NCI-H510A (cell line): ENCODE results near the gene MUSK.
"Not testable (repeated sequence)": the region's sequence is repeated elsewhere in the genome, so short reads cannot be mapped to it uniquely, and the experiment has no call there.

ENCODE experiments used
- DNase-seq: peaks from one replicate; lab custom pipeline; 2025; lab: John Stamatoyannopoulos, UW

Gene MUSK

DNA sequence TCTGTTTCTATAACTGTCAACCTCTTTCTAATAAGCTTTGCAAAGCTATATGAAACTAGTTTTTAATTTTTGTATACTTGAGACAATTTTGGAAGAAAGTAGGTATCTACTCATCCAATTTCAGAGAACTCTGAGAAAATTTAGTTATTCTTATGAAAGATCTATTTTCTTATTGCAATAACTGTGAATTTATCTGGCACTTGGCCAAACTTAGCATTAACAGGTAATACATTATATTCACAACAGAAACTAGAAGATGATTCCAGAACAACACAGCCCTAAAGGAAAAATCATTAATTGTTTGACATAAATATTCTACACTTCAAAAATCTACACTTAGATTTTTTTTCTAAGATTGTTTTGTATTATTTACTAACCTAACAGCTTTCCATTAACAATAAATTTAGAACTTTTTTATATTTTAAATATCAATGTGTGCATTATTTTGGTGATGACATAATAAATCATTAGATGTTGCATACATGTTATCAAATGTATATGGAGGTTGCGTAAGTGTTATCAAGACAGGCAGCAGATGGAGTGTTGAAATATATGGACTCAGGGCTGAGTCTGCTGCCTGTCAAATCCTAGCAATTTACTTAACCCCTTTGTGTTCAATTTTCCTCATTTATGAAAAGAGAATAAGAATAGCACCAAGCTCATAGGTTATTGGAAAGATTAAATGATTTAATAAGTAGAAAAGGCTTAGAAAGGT lies 141.8 kb downstream of the MUSK start:
- no peak for DNase-seq

DNA sequence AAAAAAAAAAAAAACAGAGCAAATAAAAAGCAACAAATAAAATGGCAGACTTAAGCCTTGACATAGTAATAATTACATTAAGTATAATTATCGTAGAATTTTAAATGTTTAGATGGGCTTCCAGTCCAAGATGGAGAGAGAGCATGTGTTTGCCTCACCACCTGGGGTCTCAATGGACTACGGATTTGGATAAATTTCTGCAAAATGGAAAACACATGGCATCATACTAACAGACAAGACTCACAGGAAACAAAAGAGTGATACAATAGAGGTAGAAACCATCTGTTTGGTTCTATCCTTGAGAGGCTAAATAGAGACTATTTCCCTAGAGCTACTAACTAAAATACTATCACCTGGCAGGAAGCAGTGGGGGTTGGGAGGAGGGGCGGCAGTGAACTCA lies 144.3 kb downstream of the MUSK start:
- DNase-seq, result no peak

DNA sequence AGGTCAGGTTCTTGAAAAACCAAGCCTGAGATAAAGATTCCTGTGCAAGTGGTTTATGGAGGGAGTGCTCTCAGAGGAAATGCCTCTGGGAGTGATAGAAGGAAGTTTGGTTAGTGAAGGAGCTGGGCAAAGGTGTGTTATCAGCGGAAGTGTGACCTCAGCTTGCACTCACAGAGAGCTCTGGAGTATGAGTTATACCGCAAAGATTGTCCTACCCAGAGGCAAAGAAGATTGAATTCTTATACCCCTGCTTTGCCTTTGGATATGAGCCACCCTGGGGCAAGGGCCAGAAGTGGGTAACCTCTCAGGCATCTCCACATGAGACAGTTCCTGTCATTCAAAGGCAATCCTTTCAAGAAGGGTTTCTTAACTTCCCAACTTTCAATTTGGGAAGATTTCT lies 145.6 kb downstream of the MUSK start:
- no peak for DNase-seq

DNA sequence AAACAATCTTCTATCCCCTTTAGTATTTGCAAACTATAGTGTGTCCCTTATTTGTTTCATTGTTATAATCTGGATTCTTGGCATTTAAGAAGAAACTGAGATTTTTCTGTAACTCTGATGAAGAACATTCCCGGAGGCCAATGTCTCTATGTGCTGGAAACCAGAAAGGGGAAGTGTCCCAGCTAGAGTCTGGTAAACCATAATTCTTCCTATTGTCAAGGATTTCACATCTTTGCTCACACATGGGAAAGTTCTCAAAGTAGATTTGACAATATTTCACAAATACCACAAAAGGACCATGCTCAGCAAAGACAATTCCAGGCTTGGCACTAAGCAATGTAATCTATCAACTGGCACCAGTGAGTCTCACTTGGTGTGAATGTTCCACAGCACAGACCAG lies 146.8 kb downstream of the MUSK start:
- DNase-seq, result no peak

DNA sequence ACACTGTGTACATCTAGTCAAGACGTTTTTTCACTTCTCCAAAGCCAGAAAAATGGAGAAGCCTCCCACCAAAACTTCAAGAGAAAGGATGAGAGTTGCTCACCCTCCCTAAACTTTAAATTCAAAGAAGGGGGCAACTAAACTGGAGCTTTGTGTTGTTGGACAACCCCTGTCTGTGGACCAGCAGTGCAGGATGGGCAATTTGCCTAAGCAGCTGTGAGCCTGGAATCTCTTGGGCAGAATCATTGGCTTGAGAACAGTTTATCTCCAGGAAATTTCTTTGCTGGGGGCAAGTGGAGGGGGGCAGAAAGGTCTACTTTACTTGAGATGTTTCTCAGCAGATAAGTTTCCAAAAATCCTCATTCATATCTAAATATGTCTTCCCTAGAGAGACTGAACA lies 151.8 kb downstream of the MUSK start:
- no peak for DNase-seq

DNA sequence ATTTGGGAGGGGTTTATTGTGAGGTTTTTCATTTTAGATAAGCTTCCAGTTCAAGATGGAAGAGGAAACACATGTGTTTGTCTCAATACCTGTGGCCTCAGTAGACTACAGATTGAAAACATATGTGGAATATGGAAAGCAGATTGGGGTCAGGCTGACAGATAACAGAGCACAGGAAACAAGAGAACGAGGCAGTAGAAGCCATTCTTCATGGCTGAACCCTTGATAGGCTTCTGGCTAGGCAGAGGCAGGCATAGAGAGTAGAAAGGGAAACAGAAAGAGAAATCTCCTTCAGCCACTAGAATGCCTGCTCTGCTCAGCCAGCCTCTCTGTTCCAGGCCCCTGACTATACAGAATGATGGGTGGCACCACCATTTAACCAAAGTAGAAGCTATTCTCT lies 152.5 kb downstream of the MUSK start:
- DNase-seq, result no peak

DNA sequence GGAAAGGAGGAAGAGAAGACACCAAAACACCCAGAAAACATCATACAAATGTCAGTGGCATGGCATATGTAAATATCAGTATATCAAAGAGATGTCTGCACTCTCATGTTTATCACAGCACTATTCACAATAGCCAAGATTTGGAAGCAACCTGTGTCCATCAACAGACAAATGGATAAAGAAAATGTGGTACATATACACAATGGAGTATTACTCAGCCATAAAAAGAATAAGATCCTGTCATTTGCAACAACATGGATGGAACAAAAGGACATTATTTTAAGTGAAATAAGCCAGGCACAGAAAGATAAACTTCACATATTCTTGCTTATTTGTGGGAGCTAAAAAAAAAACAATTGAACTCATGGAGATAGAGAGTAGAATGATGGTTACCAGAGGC lies 156.5 kb downstream of the MUSK start:
- not testable (repeated sequence) for DNase-seq

DNA sequence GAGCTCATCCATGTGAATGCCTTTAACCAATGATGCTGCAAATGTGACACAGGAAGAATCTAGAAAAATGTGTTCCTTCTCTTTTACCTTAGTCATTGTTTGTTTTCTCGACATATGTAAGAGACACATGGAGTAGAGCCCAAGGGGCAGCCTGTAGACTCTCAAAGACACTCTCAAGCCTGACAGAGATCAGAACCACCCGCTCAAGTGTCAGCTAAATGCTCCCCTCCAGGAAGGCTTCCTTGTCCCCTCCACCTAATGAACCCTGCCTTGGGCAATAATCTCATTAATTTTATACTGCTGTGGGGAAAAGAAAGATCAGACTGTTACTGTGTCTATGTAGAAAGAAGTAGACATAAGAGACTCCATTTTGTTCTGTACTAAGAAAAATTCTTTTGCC lies 157.4 kb downstream of the MUSK start:
- no peak for DNase-seq

DNA sequence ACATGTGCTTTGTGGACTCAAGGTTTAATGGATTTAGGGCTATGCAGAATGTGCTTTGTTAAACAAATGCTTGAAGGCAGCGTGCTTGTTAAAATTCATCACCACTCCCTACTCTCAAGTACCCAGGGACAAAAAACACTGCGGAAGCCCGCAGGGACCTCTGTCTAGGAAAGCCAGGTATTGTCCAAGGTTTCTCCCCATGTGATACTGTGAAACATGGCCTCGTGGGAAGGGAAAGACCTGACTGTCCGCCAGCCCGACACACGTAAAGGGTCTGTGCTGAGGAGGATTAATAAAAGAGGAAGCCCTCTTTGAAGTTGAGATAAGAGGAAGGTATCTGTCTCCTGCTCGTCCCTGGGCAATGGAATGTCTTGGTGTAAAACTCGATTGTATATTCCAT lies 157.8 kb downstream of the MUSK start:
- DNase-seq, result not testable (repeated sequence)

DNA sequence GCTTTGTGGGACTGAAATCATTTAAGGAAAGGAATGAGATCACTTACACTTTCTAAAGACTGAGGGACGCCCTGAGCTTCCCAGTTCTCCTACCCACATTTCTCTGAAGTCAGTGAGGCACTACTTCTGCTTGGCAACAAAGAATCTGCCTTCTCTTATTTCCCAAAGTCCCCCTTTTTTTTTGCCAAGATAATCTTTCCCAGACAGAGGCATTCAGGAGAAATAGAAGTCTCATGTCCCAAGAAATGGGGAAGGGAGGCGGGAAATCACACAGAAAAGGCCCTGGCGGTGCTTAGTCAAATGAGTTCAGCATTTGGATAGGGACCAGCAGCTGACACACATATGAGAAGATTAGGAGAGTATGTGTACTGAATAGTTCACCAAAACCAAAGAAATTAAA lies 159.7 kb downstream of the MUSK start:
- DNase-seq, result no peak

DNA sequence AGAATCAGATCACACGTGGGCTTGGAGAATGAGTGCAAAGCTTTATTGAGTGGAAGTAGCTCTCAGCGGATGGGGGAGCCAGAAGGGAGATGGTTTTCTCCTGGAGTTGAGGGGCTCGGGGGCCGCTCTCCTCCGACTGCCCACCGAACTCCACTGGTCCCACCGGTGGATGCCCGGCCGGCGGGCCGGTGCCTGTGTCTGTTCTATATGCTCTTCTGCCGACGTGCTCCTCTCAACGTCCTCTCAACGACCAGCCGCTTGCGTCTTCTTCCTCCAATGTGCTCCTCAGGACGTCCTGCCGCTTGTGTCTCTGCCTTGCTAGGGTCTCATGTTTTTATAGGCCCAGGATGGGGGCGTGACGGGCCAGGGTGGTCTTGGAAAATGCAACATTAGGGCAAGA lies 161.9 kb downstream of the MUSK start:
- DNase-seq, result no peak

DNA sequence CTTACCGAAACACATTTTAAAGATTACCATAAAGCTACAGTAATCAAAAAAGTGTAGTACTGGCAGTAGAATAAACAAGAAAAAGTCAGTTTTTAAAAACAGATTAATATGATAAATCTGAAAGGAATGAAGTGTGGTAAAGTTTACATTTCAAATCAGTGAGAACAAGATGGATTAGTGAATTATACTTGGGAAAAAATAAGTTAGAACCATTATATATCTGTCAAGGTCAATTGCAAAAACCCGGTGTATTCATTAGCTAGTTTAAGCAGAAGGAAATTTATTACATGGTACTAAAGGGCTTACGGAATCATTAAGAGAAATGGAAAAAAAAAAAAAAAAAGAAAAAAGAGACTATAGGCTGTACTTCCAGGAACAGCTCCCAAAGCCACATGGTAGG lies 164.3 kb downstream of the MUSK start:
- no peak for DNase-seq

DNA sequence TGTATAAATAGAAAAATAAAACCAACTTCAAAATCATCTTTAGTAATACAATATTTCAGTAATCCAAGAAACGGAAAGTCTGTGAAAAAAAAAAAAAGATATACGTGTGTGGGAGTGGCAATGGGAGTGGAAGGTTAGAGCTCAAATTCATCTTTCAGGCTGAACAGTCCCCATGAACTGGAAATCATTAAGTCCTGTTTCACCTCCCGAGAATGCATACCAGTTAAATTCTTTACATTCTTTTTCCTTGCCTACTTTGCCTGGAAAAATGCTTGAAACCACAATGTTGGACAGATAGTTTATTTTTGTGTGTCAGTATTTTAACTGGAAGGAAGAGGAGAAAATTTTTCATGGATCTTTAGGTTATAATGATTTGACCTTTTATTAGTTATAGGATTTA lies 166.8 kb downstream of the MUSK start:
- no peak for DNase-seq

DNA sequence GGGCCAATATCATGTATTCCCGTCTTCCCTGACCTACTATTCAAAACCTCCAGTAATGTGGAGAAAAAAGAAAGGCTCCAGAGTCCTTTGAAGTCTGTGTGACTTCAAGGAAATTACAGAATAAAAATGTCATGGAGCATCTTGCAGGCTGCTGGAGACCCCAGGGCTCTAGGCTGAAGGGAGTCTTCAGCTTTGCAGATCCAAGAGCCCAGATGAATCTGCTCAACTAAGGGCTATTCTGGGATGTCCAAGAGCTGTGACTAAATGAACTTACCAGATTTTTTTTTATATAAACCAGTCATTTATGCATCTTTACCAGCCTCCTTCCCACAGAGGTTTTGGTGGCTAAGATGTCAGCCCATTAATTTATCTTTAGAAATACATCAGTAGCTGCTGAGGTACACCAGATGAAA lies 167.3 kb downstream of the MUSK start:
- DNase-seq, result no peak

DNA sequence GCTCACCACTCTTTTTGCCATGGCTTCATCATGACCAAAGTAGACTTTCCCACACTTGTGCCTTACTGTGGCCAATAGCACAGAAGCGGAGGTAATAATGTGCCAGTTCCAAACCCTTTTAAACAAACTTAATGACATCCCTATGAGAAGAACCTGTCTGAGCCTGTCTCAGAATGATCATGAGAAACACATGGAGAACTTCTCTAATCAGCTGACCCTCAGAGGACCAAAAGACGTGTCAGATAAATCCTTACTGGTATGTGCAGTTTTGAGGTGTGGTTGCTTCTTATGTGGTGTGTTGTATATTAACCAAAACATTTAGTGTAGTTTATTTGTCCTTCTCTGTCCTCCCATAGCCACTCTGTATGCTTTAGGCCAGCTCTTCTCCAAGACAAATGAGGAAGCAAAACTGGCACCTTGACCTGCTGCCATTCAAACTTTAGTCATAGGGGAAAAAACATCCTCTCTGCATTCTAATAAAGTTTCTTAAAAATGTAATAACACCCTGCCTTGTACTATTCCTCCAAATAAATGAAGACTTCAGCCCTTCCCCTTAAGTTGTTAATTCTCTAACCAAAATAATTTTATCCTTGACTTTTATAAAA lies 168.9 kb downstream of the MUSK start:
- no peak for DNase-seq

DNA sequence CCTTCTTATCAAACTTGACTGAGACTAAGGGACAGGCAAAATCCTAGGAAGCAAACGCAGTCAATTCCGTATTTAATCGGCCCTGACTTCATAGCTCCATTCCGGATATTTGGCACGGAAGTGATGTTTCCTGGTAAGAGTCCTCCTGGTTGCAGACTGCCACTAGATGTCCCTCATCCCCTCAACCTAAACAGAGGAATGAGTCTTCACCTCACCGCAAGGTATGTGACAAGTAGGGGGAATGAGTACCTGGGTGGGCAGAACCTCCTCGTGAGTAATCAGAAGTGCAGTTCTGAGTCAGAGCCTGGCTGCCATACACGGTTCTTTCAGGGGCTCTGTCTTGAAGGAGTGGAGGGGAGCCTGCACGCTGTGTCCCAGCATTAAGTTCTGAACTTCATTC lies 173.6 kb downstream of the MUSK start:
- no peak for DNase-seq

DNA sequence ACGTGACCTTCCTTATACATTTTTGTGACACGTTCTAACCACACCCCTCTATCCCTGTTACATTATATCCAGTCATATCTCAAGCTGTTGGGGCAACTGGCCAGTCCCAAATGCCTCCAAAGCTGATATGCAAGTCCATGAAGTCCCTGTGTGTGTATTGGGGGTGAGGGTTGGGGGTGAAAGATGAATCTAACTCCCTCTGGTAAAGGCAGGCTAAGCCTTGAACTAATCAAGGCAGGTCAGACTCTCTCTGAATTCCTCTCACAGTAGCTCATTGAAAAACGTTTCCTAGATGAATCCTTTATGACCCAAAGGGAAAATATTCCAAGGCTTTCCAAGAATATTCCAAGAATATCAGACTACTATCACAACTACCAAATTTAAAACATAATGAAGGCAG lies 174.4 kb downstream of the MUSK start:
- no peak for DNase-seq

DNA sequence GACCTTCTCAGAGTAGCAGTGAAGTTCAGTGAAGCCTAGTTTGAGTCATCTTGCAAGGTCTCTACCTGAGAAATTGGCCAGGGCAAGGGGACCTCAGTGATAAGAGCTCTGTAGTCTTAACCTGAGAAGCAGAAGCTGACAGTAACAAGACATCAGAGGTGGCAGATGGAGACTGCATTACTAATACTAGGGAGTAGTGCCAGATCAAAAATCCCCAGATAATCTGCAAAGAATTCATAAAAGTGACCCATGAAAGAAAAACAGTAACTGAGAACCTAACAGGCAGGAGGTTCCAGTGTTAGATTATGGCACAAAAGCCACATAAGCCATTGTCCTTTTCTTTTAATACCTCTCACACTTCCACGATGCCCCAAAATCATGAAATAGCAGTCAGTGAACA lies 175.5 kb downstream of the MUSK start:
- DNase-seq, result no peak

DNA sequence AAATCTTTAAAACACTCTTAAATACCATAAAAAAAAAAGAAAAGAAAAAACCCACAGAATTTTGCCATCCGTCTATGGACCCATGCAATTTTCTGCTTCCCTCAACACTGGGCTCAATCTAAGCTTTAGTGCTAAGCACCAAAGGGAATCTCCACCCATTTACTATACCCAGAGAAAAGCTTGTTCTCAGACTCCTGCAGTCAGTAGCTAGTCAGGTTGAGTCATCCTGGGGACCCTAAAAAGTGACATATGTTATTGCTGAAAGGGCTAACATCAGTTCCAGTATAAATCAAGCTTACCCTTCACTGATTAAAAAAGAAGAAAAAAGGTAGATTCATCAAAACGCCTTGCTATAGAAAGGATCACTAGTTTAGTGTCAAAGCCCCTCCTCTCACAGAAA lies 177.6 kb downstream of the MUSK start:
- no peak for DNase-seq

DNA sequence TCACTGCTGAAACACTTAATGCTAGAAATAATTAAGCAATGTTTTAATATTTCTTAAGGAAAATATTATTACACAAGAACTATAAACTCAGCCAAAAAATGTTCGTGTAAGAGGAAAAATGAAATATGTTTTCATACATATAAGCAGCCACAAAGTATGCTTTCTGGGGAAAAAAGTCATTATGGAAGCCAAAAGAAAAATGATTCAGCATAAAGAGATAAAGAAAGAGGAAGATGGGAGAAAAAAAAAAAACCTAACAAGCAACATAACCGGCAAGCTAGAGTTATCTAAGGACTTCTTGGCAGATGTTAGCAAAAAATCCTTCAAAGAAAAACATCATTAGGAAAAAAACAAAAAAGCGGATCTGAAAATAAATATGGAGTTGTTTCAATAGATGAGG lies 179.1 kb downstream of the MUSK start:
- no peak for DNase-seq

DNA sequence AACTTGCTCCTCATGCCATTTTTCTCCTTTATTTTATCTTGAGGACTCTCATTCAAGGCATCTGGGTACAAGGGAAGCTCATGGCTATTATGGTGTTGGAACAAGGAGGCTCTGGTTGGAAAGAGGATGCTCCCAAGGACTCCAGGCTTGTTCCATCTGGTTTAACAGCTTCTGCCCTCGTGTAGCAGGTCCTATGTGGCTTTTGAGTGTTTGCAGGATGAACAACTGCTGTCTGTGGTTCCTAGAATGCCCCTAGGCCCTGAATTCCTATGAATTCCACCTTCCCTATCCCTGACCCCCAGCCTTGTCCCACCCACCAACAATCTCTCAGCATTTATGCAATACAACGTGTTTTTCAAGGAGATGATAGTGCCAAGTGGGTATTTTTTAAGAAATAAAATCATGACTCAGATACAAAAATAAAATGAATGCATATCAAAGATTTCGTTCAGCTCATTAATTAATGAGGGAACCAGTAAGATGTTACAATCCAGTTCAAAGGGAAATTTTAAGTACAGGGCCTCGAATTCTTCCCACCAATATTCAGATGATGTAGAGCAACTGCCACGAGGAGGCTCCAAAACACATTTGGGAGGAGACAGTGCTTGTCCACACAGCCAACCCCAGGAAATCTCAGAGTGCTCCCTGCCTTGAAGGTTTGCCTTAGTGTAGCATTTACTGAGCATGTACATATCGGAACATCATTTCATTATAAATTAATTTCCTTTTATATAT lies 182.0 kb downstream of the MUSK start:
- no peak for DNase-seq
